DMS153 treated with DMSO at 0.1 percent for 48 hours (cell line): Measurements from ENCODE around the gene NCAN.

Experiments
- DNase-seq: peaks from one replicate; lab custom pipeline; 2025; ENCODE audit not compliant: unreplicated experiment; lab: John Stamatoyannopoulos, UW

NCAN gene

DNA sequence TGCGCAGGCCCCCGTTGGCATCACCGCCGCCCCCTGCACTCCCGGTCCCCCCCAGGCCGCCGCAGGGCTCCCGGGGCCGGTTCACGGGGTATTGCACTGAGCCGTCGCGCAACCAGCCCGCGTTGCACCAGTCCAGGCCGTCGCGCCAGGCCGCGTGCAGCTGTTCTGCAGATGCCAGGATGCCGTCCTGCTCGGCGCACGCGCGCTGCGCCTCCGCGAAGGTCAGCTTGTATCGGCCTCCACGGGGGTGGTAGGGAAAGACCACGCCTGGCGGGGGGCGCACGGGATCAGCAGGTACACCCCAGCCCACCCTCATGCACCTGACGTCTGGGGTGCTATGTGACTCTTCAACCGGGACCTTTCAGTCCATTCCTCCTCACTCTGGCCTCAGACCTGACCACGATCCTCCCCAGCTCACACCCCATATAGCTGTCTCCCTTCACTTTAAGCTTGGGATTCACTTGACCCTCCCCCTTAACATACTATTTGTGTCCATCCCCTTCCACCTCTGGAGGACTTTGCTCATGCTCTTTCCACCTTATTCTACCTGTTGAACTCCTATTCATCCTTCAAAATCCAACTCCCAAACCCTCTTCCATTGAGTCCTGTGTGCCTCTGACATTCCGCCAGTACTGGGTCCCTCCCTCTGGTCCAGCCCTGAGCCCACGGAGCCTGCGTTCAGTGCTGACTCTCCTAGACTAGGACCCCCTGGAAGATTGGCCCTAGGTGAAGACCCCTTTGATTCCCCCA, 47.0 kb downstream of the NCAN start:
- no peak for DNase-seq

DNA sequence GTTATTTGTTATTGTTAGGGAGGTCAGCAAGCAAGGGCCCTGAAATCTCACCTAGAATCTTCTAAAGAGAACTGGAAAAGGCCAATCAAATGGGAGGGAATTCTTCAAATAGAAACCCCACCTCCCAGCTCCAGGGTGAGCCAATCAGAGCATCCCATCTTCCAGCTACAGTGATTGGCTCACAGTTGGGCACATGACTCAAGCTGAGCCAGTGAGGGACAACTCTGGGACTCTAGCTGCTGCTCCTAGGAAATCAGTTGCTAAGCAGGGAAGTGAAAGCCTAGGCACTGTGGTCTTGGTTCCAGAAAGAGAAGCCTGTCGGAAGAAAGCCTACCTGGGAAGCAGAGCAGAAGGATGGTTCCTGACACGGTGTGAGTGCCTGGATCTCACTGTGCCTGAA, 48.0 kb downstream of the NCAN start:
- DNase-seq: no peak

DNA sequence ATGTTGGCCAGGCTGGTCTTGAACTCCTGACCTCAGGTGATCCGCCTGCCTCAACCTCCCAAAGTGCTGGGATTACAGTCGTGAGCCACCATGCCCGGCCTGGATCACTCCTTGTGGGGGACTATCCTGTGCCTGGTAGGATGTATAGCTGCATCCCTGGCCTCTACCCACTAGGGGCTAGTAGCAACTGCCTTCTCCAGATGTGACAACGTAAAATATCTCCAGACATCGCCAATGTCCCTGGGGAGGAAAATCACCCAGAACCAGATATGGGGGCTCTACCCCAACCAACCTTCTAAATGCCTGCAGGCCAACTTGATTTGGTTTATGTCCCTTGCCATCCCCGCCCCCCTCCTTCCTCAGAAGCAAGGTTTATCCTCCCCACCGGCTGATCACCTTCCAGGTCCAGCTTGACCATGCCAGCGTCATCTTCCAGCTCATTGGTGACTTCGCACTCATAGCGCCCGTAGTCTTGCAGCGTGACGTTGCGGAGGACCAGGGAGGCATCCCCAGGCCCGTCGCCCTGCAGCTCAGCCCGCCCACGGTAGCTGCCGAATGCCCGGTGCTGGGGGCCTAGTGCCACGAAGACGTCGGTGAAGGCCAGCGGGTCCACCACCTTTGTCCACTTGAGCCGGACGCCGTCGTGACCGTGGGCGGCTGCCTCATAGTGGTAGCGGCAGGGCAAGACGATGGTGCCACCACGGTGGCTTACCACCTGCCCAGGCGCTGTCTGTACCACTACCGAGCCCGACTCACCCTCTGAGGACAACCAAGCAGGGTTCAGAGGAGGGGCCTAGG, 48.9 kb downstream of the NCAN start:
- no peak for DNase-seq

DNA sequence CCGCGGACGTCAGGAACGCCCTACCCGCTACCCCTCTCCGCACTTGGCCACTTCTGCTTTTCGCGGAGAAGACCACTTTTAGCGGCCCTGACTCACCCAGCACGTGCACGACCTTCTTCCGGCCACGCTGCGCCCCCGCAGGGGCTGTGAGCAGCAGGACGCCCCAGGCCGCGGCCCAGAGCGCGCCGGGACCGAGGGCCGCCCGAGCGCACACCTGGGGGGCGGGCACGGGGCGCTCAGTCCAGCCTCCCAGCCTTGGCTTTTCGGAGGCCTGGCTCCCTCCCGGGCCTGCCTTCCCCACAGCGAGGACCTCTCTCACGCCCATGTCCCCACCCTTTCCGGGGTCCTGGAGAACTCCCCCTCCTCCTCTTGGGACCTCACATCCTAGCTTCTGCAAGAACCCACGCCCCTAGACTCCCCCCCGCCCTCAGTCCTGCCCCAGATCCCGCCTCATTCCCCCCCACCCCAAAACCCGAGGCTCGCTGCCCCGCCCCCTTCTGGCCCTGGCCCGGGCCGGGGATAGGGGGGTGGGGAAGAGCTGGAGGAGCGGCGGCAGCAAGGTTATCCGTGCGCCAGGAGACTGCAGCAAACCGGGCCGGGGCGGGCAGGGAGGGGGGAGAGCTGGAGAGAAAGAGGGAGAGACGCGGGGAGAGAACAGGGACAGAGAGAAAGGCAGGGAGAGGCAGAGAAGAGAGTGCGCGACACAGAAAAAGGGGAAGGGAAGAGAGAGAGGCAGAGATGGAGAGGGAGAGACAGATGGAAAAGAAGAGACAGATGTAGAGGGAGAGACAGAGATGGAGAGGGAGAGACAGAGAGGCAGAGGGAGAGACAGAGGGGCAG, 49.8 kb downstream of the NCAN start:
- DNase-seq: no peak

DNA sequence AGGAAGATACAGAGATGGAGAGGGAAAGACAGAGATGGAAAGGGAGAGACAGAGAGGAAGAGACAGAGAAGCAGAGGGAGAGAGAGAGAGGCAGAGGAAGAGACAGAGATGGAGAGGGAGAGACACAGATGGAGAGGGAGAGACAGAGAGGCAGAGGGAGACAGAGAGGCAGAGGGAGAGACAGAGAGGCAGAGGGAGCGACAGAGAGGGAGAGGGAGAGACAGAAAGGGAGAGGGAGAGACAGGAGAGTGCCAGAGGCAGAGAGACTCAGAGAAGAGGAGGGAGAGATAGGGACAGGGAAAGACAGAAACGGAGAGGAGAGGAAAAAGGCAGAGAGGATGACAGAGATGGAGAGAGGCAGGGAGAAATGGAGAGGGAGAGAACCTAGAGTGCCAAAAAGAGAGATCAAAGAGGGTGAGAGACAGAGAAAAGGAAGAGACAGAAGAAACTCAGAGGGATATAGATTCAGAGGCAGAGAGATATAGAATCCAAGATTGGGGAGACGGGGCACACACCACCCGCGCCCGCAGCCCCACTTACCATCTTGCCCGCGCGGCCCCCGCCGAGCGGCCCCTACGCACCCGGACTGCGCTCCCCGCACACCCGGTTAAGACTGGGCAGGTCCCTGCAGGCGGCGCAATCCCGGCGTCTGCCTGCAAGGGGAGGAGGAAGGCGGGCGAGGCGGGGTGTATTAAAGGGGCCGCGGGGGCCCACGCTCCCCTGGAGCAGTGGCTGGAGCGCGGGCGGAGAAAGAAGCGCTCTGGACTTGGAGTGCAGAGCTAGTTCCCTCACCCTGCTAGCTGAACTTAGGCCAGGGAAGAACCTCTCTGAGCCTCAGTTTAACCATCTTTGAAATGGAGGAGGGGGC, 50.7 kb downstream of the NCAN start:
- DNase-seq: no peak

DNA sequence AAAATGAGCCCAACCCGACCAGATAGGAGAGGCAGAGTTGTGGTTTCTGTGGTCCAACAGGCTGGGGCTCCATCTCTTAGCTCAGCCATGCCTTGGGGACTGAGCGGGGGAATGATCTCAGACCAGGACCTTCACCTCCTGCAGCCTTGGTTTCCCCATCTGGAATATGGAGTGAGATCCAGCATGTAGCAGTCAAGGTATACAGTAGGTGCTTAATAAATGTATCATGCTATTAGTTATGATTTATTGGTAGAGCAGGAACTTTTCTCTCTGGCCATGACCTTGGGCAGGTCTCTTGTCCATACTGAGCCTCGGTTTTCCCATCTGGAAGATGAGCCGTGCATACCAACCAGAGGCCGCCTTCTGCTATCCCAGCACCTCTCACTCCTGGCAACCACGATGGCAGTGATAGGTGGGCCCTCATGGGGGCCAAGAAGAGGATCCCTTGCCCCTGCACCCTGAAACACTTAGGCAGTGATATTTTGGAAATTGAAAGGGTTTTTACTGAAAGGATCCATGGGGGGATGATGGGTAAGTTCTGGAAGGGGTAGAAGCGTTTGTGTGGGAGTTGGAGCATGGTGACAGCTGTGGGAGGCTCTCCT, 52.2 kb downstream of the NCAN start:
- no peak for DNase-seq

DNA sequence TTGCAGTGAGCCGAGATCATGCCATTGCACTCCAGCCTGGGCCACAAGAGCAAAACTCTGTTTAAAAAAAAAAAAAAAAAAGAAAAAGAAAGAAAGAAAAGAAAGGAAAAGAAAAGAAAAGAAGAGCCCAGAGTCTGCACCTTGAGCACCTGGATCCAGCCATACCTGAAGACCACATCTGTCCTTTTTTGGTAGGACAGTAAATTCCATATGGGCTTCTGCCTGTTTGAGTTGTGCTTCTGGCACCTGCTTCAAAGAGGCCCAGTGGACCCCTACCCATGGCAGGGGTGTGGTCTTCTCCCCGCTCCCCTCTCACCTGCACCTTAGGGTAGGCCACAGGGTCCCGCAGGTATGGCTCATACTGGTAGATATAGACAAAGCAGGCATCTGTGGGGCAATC, 55.5 kb downstream of the NCAN start:
- DNase-seq: no peak

DNA sequence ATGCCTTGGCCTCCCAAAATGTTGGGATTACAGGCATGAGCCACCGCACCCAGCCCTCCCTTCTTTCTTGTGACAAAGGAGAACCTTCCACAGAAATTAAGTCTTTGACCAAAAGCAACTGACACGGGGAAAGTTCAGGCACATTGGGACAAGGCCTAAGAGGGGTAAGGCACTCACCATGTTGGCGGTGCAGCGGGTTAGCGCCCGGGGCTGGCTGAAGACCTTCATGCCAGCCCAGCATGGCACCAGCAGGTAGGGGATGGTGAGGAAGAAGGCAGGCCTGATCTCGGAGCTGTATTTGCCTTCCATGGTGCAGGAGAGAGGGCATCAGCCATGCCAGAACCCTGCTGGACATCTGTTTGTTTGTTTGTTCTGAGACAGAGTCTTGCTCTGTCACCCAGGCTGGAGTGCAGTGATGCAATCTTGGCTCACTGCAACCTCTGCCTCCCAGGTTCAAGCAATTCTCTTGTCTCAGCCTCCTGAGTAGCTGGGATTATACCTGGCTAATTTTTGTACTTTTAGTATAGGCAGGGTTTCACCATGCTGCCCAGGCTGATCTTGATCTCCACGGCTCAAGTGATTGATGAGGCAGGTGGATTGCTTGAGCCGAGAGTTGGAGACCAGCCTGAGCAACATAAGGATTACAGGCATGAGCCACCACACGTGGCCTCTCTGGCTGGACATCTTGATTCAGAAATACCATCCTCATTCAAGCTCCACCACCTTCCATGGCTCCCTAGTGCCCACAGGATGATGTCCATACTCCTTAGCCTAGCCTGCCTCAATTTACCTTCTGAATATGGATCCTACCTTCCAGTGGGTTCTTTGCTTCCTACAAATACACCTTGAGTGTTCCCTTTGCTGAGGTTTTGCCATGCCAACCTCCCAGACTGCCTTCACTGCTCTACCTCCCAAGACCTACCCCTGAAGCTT, 57.0 kb downstream of the NCAN start:
- DNase-seq: no peak

DNA sequence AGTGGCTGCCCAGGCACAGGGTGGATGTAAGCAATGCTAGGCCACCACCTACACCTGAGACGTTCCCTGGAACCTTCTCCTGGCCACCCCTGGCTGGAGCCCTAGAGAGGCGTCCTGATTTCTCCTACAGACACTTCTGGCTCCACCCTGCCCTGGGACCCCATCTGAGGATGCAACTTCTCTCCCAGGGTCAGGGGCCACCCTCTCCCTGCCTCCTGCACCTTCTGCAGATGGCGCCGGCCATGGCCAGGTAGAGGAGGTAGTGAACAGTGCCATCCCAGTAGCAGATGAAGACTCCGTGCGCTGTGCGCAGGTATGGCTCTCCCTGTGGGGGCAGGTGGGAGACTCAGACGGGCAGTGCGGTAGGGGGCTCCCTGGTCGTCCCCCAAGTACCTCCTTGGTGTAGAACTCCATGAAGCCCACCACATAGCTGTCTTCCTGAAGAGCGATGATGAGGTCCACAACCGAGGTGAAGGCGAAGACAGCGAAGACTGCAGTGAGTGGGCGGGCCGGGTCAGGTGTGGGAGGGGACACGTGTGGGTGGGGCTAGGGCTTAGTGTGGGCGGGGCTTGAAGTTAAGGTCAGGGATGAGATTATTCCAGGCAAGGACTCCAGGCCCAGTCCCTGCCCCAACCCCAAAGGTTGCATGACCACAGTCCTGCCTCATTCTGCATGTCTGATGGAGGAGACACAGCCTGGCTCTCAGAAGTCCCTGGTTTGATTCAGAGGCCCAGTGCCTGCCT, 58.4 kb downstream of the NCAN start:
- DNase-seq: no peak

DNA sequence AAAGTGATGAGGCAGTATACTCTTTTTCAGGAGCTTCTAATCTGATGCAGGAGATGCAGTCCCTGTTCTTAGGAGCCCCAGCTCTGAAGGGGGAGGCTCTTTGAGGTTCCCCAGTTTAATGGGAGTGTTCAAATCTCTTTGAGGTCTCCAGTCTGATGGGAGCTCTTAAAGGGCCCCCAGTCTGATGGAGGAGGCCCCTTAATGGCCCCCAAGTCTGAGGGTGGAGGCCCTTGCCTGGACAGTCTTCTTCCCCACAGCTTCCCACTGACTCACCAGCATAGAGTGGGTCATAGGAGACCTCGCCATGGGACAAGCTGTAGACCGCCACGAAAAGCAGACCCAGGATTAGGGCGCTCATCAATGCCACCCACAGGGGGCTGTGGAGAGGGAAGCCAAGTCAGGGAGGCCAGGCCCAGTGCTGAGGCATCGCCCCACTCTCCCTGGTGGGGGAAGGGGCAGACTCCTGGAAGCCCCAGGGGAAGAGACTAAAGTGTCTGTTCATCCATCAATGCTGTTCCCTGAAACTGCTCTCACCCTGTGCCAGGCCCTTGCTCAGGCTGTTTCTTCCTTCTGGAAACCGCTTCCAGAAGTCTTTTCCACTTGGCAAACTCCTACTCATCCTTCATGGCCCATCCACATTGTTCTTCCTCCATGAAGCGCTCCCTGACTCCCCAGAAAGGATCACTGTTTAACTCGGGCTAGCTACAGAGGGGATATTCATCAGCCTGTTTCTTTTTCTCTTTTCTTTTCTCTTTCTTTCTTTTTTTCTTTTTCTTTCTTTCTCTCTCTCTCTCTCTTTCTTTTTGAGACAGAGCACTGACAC, 59.2 kb downstream of the NCAN start:
- no peak for DNase-seq

DNA sequence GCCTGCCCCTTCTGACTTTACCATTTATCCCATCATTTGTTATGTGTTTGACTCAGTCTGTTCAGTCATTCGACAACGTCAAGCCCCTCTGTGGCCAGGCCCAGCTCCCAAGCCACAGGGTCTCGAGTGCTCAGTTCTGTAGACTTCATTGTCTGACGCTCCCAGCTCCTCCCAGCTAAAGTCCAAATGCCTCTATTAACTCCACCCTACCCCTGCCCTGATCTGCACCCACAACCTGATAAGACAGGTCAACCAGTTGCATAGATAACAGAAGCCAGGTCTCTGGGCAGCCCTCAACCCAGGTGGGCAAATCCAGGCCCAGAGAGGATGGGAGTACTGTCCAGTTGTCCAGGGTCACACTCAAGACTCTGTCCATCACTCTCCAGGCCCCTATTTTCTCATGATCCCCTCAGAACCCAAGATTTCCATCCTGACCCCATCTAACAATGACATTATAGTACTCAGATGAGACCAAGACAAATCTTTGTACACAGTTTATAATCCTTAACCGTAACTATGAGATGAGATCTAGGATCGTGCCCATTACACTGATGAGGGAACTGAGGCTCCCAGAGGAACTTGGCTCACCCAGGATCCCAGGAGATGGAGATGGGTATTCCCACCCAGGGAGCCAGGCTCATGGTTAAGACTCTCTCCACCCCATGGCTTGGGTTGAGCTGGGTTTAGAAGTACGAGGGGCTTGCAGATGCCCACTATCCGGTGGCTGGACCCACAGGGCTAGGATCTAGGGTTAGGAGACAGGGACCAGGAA, 60.3 kb downstream of the NCAN start:
- no peak for DNase-seq

DNA sequence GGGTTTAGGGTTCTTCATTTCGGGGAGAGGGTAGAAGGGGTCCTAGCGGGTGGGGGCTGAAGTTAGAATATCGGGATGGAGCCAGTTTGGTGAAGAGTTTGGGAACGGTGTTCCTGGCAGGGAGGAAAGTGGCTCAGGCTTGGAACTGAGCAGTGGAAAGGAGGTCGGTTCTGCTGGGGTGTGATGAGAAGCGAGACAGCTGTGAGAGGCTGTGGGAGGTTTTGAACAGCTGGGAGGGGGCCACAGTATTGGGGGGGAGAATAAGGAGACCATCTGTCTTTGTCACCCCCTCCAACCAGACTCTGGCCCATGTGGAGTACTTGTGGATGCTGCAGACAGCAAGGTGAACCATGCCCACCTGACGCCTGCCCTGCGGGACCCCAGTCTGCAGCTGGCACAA, 62.4 kb downstream of the NCAN start:
- DNase-seq: no peak

DNA sequence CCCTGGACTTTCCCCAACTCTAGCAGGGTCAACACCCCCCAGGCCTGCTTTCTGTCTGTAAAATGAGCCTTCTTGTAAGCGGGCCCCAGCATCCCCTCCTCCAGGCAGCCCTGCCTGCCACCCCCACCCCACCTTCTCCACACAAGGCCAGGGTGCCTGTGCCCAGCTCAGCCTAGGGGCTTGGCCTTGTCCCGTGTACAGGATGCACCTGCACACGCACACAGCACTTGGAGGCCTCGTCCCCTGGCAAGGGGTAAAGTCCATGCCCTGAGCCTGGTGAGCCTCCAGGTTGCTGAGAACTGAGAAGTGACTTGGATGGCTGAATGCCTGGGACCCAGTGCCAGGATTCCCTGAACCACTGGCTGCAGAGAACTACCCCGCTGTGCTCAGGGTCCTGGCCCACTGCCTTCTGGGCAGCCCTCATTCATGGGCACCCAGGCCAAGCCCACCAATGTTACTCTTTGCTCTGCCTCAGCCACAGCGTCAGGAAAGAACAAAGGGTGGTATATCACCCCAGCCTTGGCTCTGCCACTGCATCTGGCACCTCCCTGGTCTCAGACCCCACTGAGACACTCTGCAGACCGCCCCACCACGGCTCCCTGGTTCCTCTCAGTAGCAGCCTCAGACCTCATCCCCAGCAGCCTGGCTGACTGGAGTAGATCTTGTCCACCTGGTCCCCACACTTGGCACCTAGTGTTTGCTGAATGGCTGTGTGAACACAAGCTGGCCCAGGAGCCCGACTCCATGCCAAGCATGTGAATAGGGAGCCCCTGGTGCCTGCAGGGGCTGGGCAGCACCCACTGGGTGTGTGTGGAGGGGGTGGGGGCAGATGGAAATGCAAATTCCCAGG, 63.2 kb downstream of the NCAN start:
- no peak for DNase-seq

DNA sequence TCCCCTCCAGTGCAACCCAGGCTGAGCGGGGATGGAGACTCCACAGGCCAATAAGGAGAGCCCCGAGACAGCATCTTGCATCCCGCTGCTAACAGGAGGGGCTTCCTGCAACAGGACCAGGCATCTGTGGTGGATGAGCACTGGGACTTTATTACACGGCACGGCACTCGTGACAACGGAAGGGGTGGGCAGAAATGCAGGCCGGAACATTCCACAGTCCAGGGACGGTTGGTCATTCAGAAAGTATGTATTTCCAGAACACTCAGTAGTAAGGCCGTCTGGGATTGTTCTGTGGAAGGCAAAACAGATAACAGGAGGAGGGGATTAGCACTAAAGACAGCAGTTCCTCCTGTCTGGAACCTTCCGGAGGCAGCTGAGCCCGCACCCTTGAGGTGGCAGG, 64.6 kb downstream of the NCAN start:
- no peak for DNase-seq

DNA sequence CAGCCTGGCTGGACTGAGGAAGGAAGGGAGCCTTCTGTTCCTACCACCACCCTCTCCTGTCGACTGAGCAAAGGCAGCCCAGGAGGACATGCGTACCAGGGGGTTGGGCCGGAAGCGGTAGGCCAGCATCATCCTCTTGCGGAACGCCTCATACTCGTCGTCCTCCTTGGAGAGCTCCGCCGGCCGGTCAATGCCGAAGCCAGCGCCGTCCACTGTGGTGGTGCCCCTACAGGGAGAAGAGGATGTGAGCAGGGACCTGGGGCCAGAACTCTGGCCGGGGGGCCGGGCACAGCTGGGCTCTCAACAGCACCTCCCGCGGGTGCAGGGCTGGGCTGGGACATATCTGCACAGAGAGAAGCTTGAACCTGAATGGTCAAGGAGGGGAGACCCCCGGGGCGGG, 65.1 kb downstream of the NCAN start:
- DNase-seq: no peak

DNA sequence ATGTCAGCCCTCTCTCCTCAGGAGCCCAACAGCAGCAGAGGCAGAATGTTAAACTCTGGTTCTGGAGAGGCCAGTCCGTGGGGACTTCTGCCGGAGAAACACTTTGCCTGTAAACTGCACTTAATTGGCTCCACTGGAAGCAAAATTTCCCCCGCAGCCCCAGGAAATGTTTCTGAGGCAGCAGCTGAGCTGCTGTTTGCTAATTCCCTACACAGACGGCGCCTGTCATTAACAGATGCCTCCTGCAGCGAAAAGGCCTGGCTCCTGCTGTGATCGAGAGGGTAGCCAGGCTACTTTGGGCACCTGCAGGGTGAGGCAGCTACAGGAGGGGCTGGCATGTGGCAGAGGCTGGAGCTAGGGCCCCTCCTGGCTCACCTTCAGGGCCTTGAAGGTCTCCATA, 66.6 kb downstream of the NCAN start:
- DNase-seq: no peak
